GM18507 (cell line): ENCODE results near the gene LHFPL6.

Experiments used
- DNase-seq: peaks from one replicate; pipeline ENCODE4 v3.0.0; 2011; ENCODE audit warnings: low read depth; ENCODE audit not compliant: insufficient read length; ENCODE audit errors: extremely low spot score
- FAIRE-seq: peaks from 2 replicates; lab custom pipeline; 2011; peaks lifted over from hg19 to GRCh38; lab: Jason Lieb, UNC

LHFPL6 gene

DNA sequence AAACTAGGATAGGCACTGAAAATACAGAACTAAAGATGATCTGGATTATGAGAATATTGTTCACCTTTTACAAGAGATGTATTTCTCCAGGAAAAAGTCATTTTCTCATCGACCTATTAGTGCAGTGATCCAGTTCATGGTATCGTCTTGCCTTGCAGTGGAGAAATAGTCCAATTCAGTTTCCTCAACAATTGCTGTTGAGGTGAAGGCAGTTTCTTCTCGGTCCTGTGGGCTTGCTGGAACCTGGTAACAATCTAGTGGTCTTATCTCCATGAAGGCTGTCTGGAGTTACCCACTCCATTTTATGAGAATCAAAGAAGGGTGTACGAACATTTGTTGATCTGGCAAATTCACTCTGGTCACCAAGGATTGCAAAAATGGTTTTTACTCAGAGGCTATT, 266.8 kb downstream of the LHFPL6 start:
- DNase-seq, result no peak
- FAIRE-seq, result no peak

DNA sequence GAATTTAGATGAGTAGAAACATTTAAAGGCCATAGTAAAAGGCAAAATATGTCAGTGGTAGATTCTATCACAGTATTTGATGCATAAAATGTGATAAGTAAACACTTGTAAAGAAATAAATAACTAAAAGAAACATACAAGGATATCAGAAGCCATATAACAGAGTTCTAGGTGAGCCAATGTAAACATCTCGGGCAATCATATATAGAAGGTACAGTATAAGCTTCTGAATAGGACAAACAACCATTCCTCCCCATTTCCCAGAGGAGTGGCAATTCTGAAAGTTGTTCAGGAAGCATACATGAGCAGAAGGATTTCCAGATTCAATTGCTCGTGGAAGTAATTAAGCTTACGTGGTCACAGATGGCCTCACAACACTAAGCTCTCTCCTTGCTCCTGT, 267.3 kb downstream of the LHFPL6 start:
- no peak for DNase-seq
- FAIRE-seq, result no peak

GRCh38 chr13:39330504-39330903, 272.5 kb downstream of the LHFPL6 start:
- FAIRE-seq, result no peak

GRCh38 chr13:39329182-39329639, 273.8 kb downstream of the LHFPL6 start:
- FAIRE-seq (no peak), DNase-seq (no peak)

More at GRCh38 chr13:39330504-39330903, 272.5 kb downstream of the LHFPL6 start:
- no peak for DNase-seq

DNA sequence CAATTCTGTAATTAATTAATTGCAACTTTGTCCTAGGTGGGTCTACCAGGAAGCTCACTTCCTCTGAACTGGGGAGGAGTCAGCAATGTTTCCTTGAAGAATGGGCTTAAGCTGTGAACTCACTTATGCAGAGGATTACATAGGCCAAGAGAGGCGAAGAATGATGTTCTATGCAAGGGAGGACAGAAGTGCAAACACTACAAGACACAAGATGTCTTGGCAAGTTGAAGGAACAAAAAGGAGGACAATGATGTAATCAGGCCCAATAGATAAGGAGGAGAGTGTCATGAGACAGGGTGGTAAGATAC, 275.9 kb downstream of the LHFPL6 start:
- DNase-seq, result no peak
- FAIRE-seq, result no peak

- no peak for DNase-seq
- no peak for FAIRE-seq
These were observed 276.4 kb downstream of the LHFPL6 start for GRCh38 chr13:39326469-39327171.

DNA sequence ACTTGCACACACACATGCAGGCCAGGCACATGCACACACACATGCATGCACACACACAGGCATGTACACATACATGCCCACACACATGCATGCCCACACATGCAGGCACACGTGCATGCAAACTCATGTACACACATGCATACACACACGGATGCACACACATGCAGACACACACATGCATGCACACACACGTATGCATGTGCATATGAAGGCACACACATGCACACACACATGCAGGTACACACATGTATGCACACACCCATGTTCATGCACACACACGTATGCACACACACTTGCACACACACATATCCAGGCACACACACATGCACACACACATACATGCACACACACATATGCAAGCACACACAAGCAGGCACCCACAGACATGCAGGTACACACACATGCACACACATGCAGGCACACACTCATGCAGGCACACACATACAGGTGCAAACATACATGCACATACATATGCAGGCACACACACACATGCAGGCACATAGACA, 278.1 kb downstream of the LHFPL6 start:
- DNase-seq (no peak), FAIRE-seq (no peak)

GRCh38 chr13:39322836-39323585, 280.0 kb downstream of the LHFPL6 start:
- no peak for DNase-seq

DNA sequence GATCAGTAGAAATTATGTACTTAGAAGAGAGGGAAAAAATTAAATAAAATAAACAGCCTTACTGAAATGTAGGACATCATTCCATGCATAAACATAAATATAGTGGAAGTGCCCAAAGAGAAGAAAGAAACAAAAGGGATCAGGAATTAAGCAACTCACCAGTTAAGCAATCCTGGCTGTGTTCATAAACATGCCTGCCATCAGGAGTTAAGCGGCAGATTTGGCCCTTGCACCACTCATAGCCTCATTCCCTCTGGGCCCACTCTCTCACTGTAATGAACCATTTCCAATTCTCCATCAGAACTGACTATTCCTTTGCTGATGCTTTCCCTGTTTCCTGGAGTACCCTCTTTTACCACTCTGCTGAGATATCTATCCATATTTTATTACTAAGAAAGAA, 281.4 kb downstream of the LHFPL6 start:
- FAIRE-seq (no peak), DNase-seq (no peak)

More at GRCh38 chr13:39322836-39323585, 280.0 kb downstream of the LHFPL6 start:
- FAIRE-seq, result no peak

DNA sequence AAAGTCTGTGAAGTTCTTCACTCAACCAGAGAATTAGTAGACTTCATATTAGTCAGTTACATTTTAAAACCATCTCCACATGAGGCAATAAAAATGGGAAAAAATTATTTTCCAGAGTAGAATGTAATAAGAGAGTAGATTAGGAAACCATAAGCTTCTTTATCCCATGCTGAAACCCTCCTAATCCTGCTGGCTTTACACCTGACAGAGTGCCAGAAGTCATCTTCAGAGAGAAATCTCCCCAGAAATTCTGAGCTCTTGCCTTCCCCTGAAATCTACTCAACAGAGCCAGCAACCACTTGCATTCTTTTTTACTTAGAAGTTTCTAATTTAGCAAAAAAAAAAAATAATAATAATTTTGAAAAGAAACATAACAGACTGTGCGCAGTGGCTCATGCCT, 284.8 kb downstream of the LHFPL6 start:
- FAIRE-seq (no peak), DNase-seq (no peak)

GRCh38 chr13:39317291-39317690, 285.7 kb downstream of the LHFPL6 start:
- no peak for DNase-seq
- no peak for FAIRE-seq

DNA sequence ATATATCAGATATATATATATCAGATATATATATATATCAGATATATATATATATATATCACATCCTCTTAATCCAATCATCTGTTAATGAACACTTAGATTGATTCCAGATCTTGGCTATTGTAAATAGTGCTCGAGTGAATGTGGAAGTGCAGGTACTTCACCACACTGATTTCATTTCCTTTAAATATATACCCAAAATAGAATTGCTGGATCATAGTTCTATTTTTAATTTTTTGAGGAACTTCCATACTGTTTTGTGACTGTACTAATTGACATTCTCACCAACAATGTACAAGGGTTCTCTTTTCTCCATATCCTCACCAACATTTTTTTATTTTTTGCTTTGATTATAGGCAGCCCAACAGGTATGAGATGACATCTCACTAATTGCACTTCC, 287.2 kb downstream of the LHFPL6 start:
- no peak for FAIRE-seq
- no peak for DNase-seq

DNA sequence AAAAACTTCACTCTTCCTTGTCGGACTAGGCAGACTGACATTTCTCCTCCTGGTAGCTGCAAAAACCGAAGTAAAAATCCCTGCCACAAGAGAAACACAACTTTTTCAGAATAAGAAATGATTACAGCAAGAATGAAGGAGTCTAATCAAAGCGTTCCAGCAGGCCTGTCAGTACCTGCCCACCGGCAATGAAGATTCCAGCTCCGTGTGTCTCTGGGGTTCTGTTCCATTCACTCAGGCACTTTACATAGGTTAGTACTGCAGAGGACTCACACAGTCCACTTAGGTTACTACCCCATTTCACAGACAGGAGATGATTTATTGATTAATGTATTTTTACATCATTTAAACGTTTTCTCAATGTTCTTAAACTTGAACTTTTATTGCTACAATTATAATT, 289.3 kb downstream of the LHFPL6 start:
- FAIRE-seq, result no peak

GRCh38 chr13:39312596-39312995, 290.4 kb downstream of the LHFPL6 start:
- DNase-seq, result no peak
- no peak for FAIRE-seq

More for the DNA sequence above, 289.3 kb downstream of the LHFPL6 start:
- DNase-seq, result no peak

GRCh38 chr13:39311619-39312018, 291.4 kb downstream of the LHFPL6 start:
- DNase-seq (no peak), FAIRE-seq (no peak)

DNA sequence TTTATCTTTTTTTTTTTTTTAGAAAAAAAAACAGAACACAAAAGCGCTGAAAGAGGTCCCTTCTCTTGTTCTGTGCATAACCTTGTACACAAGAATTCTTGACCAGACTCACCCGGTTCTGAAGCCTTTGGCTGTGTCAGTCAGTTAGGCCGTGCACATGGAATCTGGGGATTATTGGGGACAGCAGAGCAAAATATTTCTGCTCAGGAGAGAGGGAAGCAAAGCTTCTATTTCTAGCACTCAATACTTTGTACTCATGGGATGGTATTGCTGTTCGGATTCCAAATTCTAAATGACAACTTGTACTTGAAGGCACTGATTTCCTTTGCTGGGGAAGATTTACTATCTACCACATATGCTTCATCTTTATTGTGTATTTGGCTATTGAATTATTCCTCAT, 292.0 kb downstream of the LHFPL6 start:
- DNase-seq, result no peak

GRCh38 chr13:39306639-39307589, 296.1 kb downstream of the LHFPL6 start:
- peak; percentile 91 for FAIRE-seq

More for the DNA sequence above, 292.0 kb downstream of the LHFPL6 start:
- FAIRE-seq, result no peak

DNA sequence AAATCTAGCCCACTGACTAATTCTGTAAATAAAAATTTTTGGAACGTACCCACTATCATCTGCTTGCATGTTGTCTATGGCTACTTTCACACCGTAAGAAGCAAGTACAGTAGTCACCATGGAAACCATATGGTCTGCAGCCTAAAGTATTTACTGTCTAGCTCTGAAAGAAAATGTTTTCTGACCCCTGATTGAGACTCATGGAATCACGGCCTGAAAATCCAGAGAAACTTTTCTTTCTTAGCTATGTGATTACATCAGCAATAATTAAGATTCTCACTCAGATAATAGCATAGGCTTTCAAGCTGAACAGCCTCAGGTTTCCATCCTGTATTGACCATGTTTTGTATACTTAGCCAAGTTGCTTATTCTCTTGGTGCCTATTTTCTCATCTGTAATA, 300.2 kb downstream of the LHFPL6 start:
- DNase-seq (no peak), FAIRE-seq (no peak)

More at GRCh38 chr13:39306639-39307589, 296.1 kb downstream of the LHFPL6 start:
- DNase-seq, result peak; percentile 17

DNA sequence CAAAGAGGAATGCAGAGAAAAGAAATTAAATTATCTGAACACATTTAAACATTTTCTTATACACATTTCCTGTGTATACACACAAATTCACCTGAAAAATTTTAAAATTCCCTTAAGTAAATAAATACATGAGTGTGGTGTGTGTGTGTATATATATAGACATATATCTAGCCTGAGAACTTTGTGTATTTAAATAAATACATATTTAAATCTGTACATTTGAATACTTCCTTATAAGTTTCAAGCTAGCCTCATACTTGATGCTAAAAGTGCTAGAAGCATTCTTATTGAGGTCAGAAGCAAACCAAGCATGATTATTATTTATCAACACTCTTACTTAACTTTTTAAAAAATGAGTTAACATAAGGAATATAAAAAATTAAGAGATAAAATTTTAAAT, 304.0 kb downstream of the LHFPL6 start:
- no peak for FAIRE-seq
- DNase-seq, result no peak

- FAIRE-seq (no peak), DNase-seq (no peak)
These were observed 305.3 kb downstream of the LHFPL6 start for GRCh38 chr13:39297664-39298171.
